ENCODE results near the gene CD302. TPM values are rescaled to one million over a fixed set of nuclear protein-coding genes. Genes with fewer than 3 reads are reported as not detected.
A peak's percentile ranks its signal among the peaks of the same experiment; 100 is the strongest.
"Not testable (repeated sequence)": the region's sequence is repeated elsewhere in the genome, so short reads cannot be mapped to it uniquely, and the experiment has no call there.

The CD302 gene
- total and polyA plus RNA-seq, 5 donors from 2014 or later = 0.11 to 2.4 (median 0.59) TPM

DNA sequence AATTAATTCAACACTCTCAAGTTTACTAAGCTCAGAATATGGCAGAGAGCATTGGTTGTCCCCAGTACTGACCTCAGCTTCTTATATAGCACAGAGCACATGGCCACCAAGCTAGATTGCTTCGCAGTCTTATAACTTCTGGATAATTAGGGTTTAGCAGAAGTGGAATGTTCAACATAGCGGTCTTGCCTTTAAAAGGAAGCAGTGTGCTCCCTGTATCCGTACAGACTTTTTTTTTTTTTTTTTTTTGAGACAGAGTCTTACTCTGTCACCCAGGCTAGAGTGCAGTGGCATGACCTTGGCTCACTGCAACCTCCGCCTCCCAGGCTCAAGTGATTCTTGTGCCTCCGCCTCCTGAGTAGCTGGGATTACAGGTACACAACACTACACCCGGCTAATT lies 13.3 kb downstream of the CD302 start:
- H3K9me3 ChIP-seq (ENCODE audit: control insufficient read depth in 2 of 2, low read length in 2 of 2); H3K9me3 Mint-ChIP-seq; H3K36me3 Mint-ChIP-seq; ATAC-seq (ENCODE audit: low read depth in 2 of 2); DNase-seq; H3K36me3 ChIP-seq (ENCODE audit: control insufficient read depth, insufficient read depth, low read length); H3K27ac ChIP-seq (ENCODE audit: insufficient read depth, low read length, poor library complexity, severe bottlenecking); H3K4me3 ChIP-seq (ENCODE audit: low read depth, low read length); H3K4me1 Mint-ChIP-seq; H3K4me3 Mint-ChIP-seq; H3K27me3 ChIP-seq (ENCODE audit: control insufficient read depth, insufficient read depth, low read length); H3K27ac Mint-ChIP-seq; H3K27me3 Mint-ChIP-seq; H3K4me1 ChIP-seq (ENCODE audit: control insufficient read depth, insufficient read depth, low read length, poor library complexity, severe bottlenecking): not testable (repeated sequence)

DNA sequence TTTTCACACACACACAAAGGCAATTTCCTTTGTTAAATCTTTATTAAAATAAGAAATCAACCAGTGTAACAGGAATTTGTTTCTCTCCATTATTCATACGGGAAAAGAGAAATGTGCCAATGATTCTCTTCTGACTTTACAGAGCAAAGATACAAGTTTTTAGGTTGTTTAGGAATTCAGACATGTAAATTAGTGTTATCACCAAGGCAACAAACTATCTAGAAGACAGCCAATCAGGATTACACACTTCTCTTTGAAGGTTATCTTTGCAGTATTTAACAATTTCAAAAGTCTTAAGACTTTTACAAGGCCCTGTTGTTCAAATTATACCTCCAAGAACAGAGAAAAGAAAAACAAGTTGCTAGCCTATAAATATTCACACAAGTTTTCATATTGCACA lies 14.5 kb downstream of the CD302 start:
- ATAC-seq (ENCODE audit: low read depth in 2 of 2) (no peak), DNase-seq (no peak)
- H3K36me3 ChIP-seq (ENCODE audit: control insufficient read depth, insufficient read depth, low read length) = no peaks in the 10 kb centered on the region
- no peak overlapping the region for H3K4me3 ChIP-seq (ENCODE audit: low read depth, low read length)
- Mint-ChIP-seq H3K9me3 (no peaks in the 10 kb centered on the region), H3K27me3 (no peaks in the 10 kb centered on the region), H3K36me3 (no peaks in the 10 kb centered on the region), H3K4me3 (no peak overlapping the region), H3K27ac (no peak overlapping the region), H3K4me1 (peaks cover 0 to 4% (median 1%) of the 10 kb centered on the region in 4 donors)
- no peak overlapping the region for H3K27ac ChIP-seq (ENCODE audit: insufficient read depth, low read length, poor library complexity, severe bottlenecking)
- no peaks in the 10 kb centered on the region for H3K27me3 ChIP-seq (ENCODE audit: control insufficient read depth, insufficient read depth, low read length)
- no peaks in the 10 kb centered on the region for H3K4me1 ChIP-seq (ENCODE audit: control insufficient read depth, insufficient read depth, low read length, poor library complexity, severe bottlenecking)
- H3K9me3 ChIP-seq (ENCODE audit: control insufficient read depth in 2 of 2, low read length in 2 of 2) = no peaks in the 10 kb centered on the region

DNA sequence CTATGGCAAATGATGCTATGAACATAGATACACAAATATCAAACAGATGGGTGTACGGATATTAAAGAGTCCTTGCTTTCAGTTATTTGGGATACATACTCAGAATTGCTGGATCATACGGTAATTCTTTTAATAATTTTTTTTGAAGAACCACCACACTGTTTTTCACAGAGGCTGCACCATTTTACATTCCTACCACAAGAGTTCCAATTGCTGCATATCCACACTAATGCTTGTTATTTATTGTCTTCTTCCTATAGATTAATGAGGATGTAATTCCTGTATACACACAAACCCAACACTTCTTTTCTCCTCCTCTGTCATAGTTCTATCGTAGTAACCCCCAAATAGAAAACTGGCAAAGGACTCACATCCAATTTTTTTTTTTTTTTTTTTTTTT lies 21.7 kb downstream of the CD302 start:
- Histone ChIP-seq H3K27me3 (ENCODE audit: control insufficient read depth, insufficient read depth, low read length) (no peaks in the 10 kb centered on the region), H3K4me1 (ENCODE audit: control insufficient read depth, insufficient read depth, low read length, poor library complexity, severe bottlenecking) (no peaks in the 10 kb centered on the region), H3K36me3 (ENCODE audit: control insufficient read depth, insufficient read depth, low read length) (peaks cover 6% of the 10 kb centered on the region), H3K27ac (ENCODE audit: insufficient read depth, low read length, poor library complexity, severe bottlenecking) (no peak overlapping the region), H3K4me3 (ENCODE audit: low read depth, low read length) (no peak overlapping the region), H3K9me3 (ENCODE audit: control insufficient read depth in 2 of 2, low read length in 2 of 2) (no peaks in the 10 kb centered on the region)
- Mint-ChIP-seq H3K9me3 (peaks cover 0 to 3% (median 0%) of the 10 kb centered on the region in 7 donors), H3K36me3 (no peaks in the 10 kb centered on the region), H3K27me3 (no peaks in the 10 kb centered on the region), H3K27ac (no peak overlapping the region), H3K4me3 (no peak overlapping the region), H3K4me1 (peaks cover 0 to 8% (median 5%) of the 10 kb centered on the region in 4 donors)
- DNase-seq (no peak), ATAC-seq (ENCODE audit: low read depth in 2 of 2) (no peak)

DNA sequence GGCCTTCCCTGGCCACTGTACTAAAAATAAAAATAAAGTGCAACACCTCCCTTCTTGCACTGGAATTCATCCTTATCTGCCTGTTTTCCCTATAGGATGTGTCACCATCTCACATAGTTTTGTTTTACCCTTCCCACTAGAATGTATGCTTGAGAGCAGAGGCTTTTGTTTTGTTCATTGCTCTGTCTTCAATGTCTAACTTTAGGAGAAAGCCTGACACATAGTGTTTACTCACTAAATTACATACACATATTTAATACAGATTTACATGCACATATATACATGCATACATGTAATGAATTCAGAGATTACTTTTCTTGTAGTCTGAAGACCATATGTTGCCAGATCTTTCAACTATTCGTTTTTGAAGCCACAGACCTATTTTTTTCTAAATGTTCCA lies 23.0 kb downstream of the CD302 start:
- H3K4me1 Mint-ChIP-seq = peaks cover 0 to 8% (median 6%) of the 10 kb centered on the region in 4 donors
- H3K4me3 ChIP-seq (ENCODE audit: low read depth, low read length) = no peak overlapping the region
- DNase-seq (no peak), ATAC-seq (ENCODE audit: low read depth in 2 of 2) (no peak)
- H3K9me3 ChIP-seq (ENCODE audit: control insufficient read depth in 2 of 2, low read length in 2 of 2) = no peaks in the 10 kb centered on the region
- H3K27ac ChIP-seq (ENCODE audit: insufficient read depth, low read length, poor library complexity, severe bottlenecking) = no peak overlapping the region
- peaks cover 0 to 3% (median 0%) of the 10 kb centered on the region in 7 donors for H3K9me3 Mint-ChIP-seq
- peaks cover 10% of the 10 kb centered on the region for H3K36me3 ChIP-seq (ENCODE audit: control insufficient read depth, insufficient read depth, low read length)
- peak overlapping the region in 2 of 3 donors; percentile 7 for H3K27ac Mint-ChIP-seq
- no peaks in the 10 kb centered on the region for H3K4me1 ChIP-seq (ENCODE audit: control insufficient read depth, insufficient read depth, low read length, poor library complexity, severe bottlenecking)
- no peaks in the 10 kb centered on the region for H3K27me3 Mint-ChIP-seq
- no peaks in the 10 kb centered on the region for H3K36me3 Mint-ChIP-seq
- no peak overlapping the region for H3K4me3 Mint-ChIP-seq
- H3K27me3 ChIP-seq (ENCODE audit: control insufficient read depth, insufficient read depth, low read length) = no peaks in the 10 kb centered on the region

DNA sequence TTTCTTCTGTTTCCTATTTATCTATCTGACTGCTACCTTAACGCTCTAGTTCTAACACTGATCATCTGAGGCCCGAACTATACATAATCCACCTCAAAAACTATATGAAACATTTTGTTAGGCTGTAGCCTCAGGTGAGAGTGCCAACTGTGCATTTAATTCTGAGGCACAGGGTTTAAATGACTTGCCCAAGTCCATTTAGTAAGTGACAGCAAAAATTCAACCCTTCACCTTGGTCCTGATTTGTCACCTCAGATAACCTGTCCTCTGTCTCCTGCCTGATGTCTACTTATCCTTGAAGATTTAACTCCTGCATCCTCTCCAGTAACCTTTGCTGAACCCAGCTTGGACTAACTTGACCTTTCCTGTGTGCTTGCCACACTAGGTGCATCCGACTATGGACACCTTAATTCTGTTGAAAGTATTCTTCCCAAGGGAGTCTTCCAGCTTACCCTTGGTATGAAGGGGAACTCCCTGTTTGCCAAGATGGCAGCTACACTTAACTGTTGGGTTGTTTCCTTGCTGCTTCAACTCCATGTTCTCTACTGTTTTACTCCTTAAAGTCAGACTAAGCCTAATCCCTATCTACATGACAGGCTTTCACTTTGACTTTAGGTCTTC lies 23.5 kb downstream of the CD302 start:
- ATAC-seq (ENCODE audit: low read depth in 2 of 2) (no peak), DNase-seq (no peak)
- Histone ChIP-seq H3K27ac (ENCODE audit: insufficient read depth, low read length, poor library complexity, severe bottlenecking) (no peak overlapping the region), H3K36me3 (ENCODE audit: control insufficient read depth, insufficient read depth, low read length) (peaks cover 15% of the 10 kb centered on the region), H3K4me3 (ENCODE audit: low read depth, low read length) (no peak overlapping the region), H3K9me3 (ENCODE audit: control insufficient read depth in 2 of 2, low read length in 2 of 2) (no peaks in the 10 kb centered on the region), H3K4me1 (ENCODE audit: control insufficient read depth, insufficient read depth, low read length, poor library complexity, severe bottlenecking) (no peaks in the 10 kb centered on the region), H3K27me3 (ENCODE audit: control insufficient read depth, insufficient read depth, low read length) (no peaks in the 10 kb centered on the region)
- H3K27me3 Mint-ChIP-seq = no peaks in the 10 kb centered on the region
- no peak overlapping the region for H3K4me3 Mint-ChIP-seq
- peaks cover 0 to 8% (median 6%) of the 10 kb centered on the region in 4 donors for H3K4me1 Mint-ChIP-seq
- no peaks in the 10 kb centered on the region for H3K36me3 Mint-ChIP-seq
- peak overlapping the region; percentile 7 to 33 (median 7) for H3K27ac Mint-ChIP-seq
- H3K9me3 Mint-ChIP-seq = peaks cover 0 to 3% (median 0%) of the 10 kb centered on the region in 7 donors

DNA sequence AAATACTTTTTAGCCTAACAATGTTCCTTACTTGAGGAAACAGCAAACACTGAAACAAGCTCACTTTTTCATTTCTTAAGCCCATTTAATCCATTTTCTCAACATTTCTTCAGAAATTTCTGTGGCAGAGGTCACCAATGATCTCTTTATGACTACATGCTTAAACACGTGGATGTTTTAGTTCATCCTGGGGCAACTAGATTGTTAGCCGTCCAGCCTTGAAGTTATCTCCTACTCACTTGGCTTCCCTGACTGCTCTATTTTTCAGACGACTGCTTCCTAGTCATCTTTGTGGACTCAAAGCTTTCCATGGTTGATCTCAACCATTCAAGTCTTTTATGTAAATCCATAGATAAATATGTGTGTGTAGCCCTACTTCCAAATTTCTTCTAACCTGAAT lies 24.1 kb downstream of the CD302 start:
- H3K9me3 ChIP-seq (ENCODE audit: control insufficient read depth in 2 of 2, low read length in 2 of 2) = no peaks in the 10 kb centered on the region
- peak overlapping the region in 1 of 3 donors; percentile 9 for H3K27ac Mint-ChIP-seq
- H3K27ac ChIP-seq (ENCODE audit: insufficient read depth, low read length, poor library complexity, severe bottlenecking) = no peak overlapping the region
- H3K36me3 ChIP-seq (ENCODE audit: control insufficient read depth, insufficient read depth, low read length) = peaks cover 18% of the 10 kb centered on the region
- ATAC-seq (ENCODE audit: low read depth in 2 of 2) = no peak
- H3K4me3 ChIP-seq (ENCODE audit: low read depth, low read length) = no peak overlapping the region
- no peak overlapping the region for H3K4me3 Mint-ChIP-seq
- H3K4me1 ChIP-seq (ENCODE audit: control insufficient read depth, insufficient read depth, low read length, poor library complexity, severe bottlenecking) = no peaks in the 10 kb centered on the region
- no peak for DNase-seq
- no peaks in the 10 kb centered on the region for H3K27me3 Mint-ChIP-seq
- H3K27me3 ChIP-seq (ENCODE audit: control insufficient read depth, insufficient read depth, low read length) = no peaks in the 10 kb centered on the region
- H3K36me3 Mint-ChIP-seq = no peaks in the 10 kb centered on the region
- peaks cover 0 to 8% (median 6%) of the 10 kb centered on the region in 4 donors for H3K4me1 Mint-ChIP-seq
- peaks cover 0 to 3% (median 0%) of the 10 kb centered on the region in 7 donors for H3K9me3 Mint-ChIP-seq

DNA sequence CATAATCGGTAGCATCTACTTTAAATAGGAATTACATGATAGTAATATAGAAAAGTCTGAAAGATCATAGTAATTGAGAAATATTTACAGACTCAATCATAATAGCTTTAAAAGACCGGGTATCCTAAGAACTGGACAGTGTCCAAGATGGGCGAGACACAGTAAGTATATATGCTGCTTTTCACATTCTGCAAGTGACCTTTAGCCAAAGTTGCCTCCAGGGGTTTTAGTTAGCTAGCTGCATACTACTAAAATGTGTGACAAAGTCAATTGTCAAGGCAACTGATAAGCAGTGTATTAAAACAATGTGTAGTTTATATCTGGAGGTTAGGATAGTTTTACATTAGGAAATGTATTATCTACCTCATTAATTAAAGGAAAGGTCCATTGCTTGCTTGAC lies 24.6 kb downstream of the CD302 start:
- peaks cover 0 to 3% (median 0%) of the 10 kb centered on the region in 7 donors for H3K9me3 Mint-ChIP-seq
- Histone ChIP-seq H3K4me3 (ENCODE audit: low read depth, low read length) (no peak overlapping the region), H3K9me3 (ENCODE audit: control insufficient read depth in 2 of 2, low read length in 2 of 2) (no peaks in the 10 kb centered on the region), H3K4me1 (ENCODE audit: control insufficient read depth, insufficient read depth, low read length, poor library complexity, severe bottlenecking) (no peaks in the 10 kb centered on the region), H3K36me3 (ENCODE audit: control insufficient read depth, insufficient read depth, low read length) (peaks cover 22% of the 10 kb centered on the region), H3K27me3 (ENCODE audit: control insufficient read depth, insufficient read depth, low read length) (no peaks in the 10 kb centered on the region), H3K27ac (ENCODE audit: insufficient read depth, low read length, poor library complexity, severe bottlenecking) (no peak overlapping the region)
- no peak for DNase-seq
- peaks cover 0 to 8% (median 6%) of the 10 kb centered on the region in 4 donors for H3K4me1 Mint-ChIP-seq
- no peak overlapping the region for H3K4me3 Mint-ChIP-seq
- no peaks in the 10 kb centered on the region for H3K27me3 Mint-ChIP-seq
- ATAC-seq (ENCODE audit: low read depth in 2 of 2) = no peak
- no peak overlapping the region for H3K27ac Mint-ChIP-seq
- H3K36me3 Mint-ChIP-seq = no peaks in the 10 kb centered on the region

DNA sequence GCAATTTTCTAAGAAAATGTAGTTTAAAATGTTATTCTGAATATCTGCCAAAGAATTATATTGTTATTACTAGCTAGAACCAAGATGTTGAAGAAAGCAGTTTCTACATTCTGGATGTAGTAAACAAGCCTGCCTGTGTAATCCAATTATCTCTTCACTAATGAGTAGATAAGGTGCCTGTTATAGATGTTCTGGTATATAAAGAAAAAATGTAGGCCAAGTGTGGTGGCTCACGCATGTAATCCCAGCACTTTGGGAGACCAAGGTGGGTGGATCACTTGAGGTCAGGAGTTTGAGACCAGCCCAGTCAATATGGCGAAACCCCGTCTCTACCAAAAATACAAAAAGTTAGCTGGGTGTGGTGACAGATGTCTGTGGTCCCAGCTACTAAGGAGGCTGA lies 28.9 kb downstream of the CD302 start:
- no peak for ATAC-seq (ENCODE audit: low read depth in 2 of 2)
- peaks cover 0 to 17% (median 10%) of the 10 kb centered on the region in 4 donors for H3K4me1 Mint-ChIP-seq
- H3K27ac Mint-ChIP-seq = no peak overlapping the region
- no peaks in the 10 kb centered on the region for H3K27me3 Mint-ChIP-seq
- H3K4me3 ChIP-seq (ENCODE audit: low read depth, low read length) = no peak overlapping the region
- H3K4me3 Mint-ChIP-seq = no peak overlapping the region
- no peak for DNase-seq
- H3K4me1 ChIP-seq (ENCODE audit: control insufficient read depth, insufficient read depth, low read length, poor library complexity, severe bottlenecking) = no peaks in the 10 kb centered on the region
- peaks cover 54% of the 10 kb centered on the region for H3K36me3 ChIP-seq (ENCODE audit: control insufficient read depth, insufficient read depth, low read length)
- peaks cover 14% of the 10 kb centered on the region for H3K36me3 Mint-ChIP-seq
- H3K27me3 ChIP-seq (ENCODE audit: control insufficient read depth, insufficient read depth, low read length) = no peaks in the 10 kb centered on the region
- no peaks in the 10 kb centered on the region for H3K9me3 Mint-ChIP-seq
- H3K9me3 ChIP-seq (ENCODE audit: control insufficient read depth in 2 of 2, low read length in 2 of 2) = no peaks in the 10 kb centered on the region
- no peak overlapping the region for H3K27ac ChIP-seq (ENCODE audit: insufficient read depth, low read length, poor library complexity, severe bottlenecking)
